Measurements from ENCODE around the gene BHLHE41. TPM values are rescaled to one million over a fixed set of nuclear protein-coding genes. Genes with fewer than 3 reads are reported as not detected.

The BHLHE41 gene
- total RNA-seq, result 0.43 and 2.5 TPM in 2 replicates

DNA sequence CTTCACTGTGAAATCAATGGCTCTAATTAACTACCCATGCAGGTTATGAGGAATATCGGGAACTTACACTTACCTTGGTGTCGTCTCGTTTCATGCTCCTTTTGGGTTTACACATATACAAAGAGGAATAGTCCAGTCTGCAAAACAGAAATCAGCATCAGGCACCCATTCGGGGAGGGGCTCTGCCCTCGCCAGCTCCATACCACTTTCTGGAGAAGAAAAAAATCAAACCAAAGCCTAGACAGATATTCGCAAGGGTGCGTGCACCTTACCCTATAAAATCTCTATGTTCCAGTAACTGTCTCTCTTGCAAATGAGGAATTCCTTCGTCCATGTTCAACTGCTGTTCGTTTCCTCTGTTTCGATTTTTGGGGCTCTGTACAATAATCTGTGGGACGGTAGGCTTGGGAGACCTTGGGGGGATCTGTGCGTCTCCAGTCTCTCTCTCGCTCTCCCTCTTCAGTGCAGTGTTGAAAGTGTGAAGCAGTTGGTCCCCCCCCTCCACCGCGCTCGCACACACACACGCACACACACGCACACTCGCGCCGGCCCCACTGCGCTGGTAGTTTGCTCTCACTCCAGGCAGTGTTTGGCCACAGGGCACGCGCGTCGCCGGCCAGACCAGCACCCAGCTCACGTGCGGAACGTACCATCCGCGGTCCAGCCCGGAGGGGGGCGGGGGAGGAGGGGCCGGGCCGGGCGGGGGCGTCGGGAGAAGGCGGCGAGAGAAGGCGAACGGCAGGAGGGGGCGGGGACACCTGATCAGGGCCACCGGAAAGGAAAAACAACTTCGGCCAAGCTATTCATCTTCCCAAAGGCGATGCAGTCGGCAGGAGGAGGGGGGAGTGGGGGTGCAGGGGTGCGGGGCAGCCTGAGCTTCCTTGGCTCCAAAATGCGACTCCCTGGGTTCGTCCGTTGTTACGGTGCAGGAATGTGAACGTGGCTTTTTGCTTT, at the start of gene BHLHE41:
Gene BHLHE41 (minus strand): TSS at position 592 of the 954 bp plus-strand sequence. CDS start 258 bp downstream, at position 334.

Other genes with a start within 250 kb of the BHLHE41 start
- 98.4 and 105 TPM in 2 replicates for gene RASSF8, start 166.4 kb downstream of the BHLHE41 start, total RNA-seq
- 9.4 and 24.6 TPM in 2 replicates for gene SSPN, start 70.5 kb upstream of the BHLHE41 start, total RNA-seq